ENCODE data around the gene ECM2. TPM values are rescaled to one million over a fixed set of nuclear protein-coding genes. Genes with fewer than 3 reads are reported as not detected.

Gene ECM2
- polyA plus RNA-seq, 1 experiment: 2.2 TPM

DNA sequence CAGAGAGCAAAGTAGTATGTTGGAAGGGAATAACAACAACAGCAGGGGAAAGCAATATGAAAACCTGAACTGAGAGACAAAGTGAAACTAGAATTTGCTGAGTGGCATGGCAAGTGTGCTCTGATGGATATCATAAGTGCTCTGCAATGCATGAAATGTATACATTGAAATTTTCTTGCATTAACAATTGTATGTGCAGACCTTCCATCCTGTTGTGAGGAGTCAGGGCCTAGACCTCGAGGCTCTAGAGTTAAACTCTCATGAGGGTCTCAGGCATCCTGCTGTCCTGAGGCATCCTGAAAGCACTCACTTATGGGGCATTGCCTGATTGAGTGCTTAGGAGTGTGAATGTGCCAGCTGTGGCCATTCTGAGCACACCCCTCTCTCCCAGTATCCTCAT lies 1.1 kb downstream of the ECM2 start:
- POLR2A ChIA-PET: interaction anchor here (1.7 kb wide), 1 partner anchor 28 kb away, joined by 5 read pairs; no protein-coding TSS in a partner anchor
- H3K27ac ChIP-seq (ENCODE audit: low read depth, low read length): no peak overlapping the region

DNA sequence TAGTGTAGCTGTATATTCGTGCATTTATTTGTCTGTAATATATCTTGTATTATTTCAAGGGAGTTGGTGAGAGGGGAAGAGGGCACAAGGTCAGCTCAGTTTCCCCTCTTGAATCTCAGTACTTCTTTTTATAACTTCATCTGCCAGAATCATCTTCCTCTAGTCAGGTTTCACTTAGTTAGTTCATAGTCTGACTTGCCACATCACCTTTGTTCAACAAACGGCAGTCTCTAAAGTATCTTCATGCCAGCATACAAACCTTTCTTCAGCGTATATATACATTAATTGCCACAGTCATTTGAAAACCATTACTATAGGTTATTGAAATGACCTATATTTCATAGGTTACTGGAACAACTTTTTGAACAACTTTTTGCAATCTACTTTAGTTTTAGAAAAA lies 1.6 kb downstream of the ECM2 start:
- Histone ChIP-seq H3K9me3 (ENCODE audit: control insufficient read depth, insufficient read depth, low read length) (no peaks in the 10 kb centered on the region), H3K27ac (ENCODE audit: low read depth, low read length) (no peak overlapping the region)

More for the DNA sequence above, 1.1 kb downstream of the ECM2 start:
- H3K4me3 ChIP-seq (ENCODE audit: low read depth, low read length): peak overlapping the region; percentile 46
- H3K9me3 ChIP-seq (ENCODE audit: control insufficient read depth, insufficient read depth, low read length): no peaks in the 10 kb centered on the region
- no peak for DNase-seq (ENCODE audit: low read depth, low spot score)
- H3K27me3 ChIP-seq (ENCODE audit: control insufficient read depth, insufficient read depth, low read length): no peaks in the 10 kb centered on the region
- CTCF ChIA-PET: interaction anchor here (1.4 kb wide), 1 partner anchor 206 kb away, joined by 5 read pairs; no protein-coding TSS in a partner anchor
- TF ChIP-seq, protein P1, sequence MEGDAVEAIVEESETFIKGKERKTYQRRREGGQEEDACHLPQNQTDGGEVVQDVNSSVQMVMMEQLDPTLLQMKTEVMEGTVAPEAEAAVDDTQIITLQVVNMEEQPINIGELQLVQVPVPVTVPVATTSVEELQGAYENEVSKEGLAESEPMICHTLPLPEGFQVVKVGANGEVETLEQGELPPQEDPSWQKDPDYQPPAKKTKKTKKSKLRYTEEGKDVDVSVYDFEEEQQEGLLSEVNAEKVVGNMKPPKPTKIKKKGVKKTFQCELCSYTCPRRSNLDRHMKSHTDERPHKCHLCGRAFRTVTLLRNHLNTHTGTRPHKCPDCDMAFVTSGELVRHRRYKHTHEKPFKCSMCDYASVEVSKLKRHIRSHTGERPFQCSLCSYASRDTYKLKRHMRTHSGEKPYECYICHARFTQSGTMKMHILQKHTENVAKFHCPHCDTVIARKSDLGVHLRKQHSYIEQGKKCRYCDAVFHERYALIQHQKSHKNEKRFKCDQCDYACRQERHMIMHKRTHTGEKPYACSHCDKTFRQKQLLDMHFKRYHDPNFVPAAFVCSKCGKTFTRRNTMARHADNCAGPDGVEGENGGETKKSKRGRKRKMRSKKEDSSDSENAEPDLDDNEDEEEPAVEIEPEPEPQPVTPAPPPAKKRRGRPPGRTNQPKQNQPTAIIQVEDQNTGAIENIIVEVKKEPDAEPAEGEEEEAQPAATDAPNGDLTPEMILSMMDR (IDR thresholded peaks at IDR 0.05; ENCODE audit: low read depth, low read length): no peak

DNA sequence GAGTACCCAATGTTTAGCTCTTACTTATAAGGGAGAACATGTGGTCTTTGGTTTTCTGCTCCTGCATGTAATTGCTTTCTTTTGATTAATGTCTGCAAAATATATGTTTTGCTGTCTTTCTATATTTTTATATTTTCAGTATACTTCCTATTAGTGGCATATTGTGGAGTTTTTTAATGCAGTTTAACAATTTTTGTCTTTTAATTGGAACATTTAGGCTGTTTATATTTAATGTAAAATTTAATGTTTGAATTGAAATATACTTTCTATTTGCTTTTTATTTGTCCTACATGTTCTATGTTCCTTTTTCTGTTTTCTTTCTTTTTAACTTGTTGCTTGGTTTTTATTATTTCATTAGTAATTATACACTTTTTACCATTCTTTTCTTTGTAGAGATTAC lies 4.9 kb downstream of the ECM2 start:
- no peak for DNase-seq (ENCODE audit: low read depth, low spot score)
- Histone ChIP-seq H3K4me3 (ENCODE audit: low read depth, low read length) (no peak overlapping the region), H3K27me3 (ENCODE audit: control insufficient read depth, insufficient read depth, low read length) (no peaks in the 10 kb centered on the region), H3K9me3 (ENCODE audit: control insufficient read depth, insufficient read depth, low read length) (no peaks in the 10 kb centered on the region), H3K27ac (ENCODE audit: low read depth, low read length) (no peak overlapping the region)
- POLR2A ChIA-PET: no interaction called here
- TF ChIP-seq, protein P1 (IDR thresholded peaks at IDR 0.05; ENCODE audit: low read depth, low read length): no peak
- CTCF ChIA-PET: no interaction called here

More for the DNA sequence above, 1.6 kb downstream of the ECM2 start:
- ChIA-PET POLR2A (no interaction called here), CTCF (interaction anchor here (0.6 kb wide), 1 partner anchor 191 kb away, joined by 3 read pairs; no protein-coding TSS in a partner anchor)
- TF ChIP-seq, protein P1 (IDR thresholded peaks at IDR 0.05; ENCODE audit: low read depth, low read length): no peak
- no peaks in the 10 kb centered on the region for H3K27me3 ChIP-seq (ENCODE audit: control insufficient read depth, insufficient read depth, low read length)
- DNase-seq (ENCODE audit: low read depth, low spot score): no peak
- H3K4me3 ChIP-seq (ENCODE audit: low read depth, low read length): peak overlapping the region; percentile 46; the same call in 1 of the 2 replicates

DNA sequence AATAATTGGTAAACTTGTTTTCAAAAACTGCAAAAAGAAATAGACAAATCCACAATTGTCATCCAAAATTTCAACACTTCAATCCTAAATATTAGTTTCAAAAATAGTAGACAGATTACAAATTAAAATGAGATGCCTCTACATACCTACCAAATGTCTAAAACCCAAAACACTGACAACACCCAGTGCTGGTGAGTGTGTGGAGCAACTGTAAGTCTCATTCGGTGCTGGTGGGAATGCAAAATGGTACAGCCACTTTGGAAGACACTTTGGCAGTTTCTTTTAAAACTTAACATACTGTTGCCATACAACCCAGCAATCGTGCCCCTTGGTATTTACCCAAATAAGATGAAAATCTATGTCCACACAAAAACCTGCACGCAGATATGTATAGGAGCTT lies 6.7 kb downstream of the ECM2 start:
- ChIA-PET CTCF (interaction anchor here (0.7 kb wide), 1 partner anchor 404 kb away, joined by 3 read pairs; no protein-coding TSS in a partner anchor), POLR2A (no interaction called here)
- no peaks in the 10 kb centered on the region for H3K9me3 ChIP-seq (ENCODE audit: control insufficient read depth, insufficient read depth, low read length)
- H3K4me3 ChIP-seq (ENCODE audit: low read depth, low read length): no peak overlapping the region
- TF ChIP-seq, protein P1 (IDR thresholded peaks at IDR 0.05; ENCODE audit: low read depth, low read length): no peak
- H3K27me3 ChIP-seq (ENCODE audit: control insufficient read depth, insufficient read depth, low read length): no peaks in the 10 kb centered on the region
- no peak for DNase-seq (ENCODE audit: low read depth, low spot score)
- H3K27ac ChIP-seq (ENCODE audit: low read depth, low read length): no peak overlapping the region

DNA sequence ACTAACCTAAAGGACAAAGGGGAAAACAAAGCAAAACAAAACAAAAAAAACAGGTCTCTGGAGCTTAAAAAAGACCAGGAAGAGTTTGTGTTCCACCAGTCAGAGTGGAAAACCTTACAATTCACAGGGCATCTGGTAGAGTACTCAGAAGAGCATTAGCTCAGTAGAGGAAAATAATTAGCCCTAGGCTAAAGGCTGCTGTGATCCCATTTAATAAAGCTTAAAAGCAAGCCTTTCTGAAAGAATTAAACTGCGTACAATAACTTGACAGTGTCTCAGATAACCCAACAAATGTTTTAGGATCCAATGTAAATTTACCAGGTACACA lies 7.3 kb downstream of the ECM2 start:
- no peak overlapping the region for H3K4me3 ChIP-seq (ENCODE audit: low read depth, low read length)
- no peaks in the 10 kb centered on the region for H3K9me3 ChIP-seq (ENCODE audit: control insufficient read depth, insufficient read depth, low read length)
- ChIA-PET CTCF (no interaction called here), POLR2A (no interaction called here)
- H3K27me3 ChIP-seq (ENCODE audit: control insufficient read depth, insufficient read depth, low read length): no peaks in the 10 kb centered on the region
- DNase-seq (ENCODE audit: low read depth, low spot score): no peak
- no peak overlapping the region for H3K27ac ChIP-seq (ENCODE audit: low read depth, low read length)
- TF ChIP-seq, protein P1 (IDR thresholded peaks at IDR 0.05; ENCODE audit: low read depth, low read length): no peak
